ENCODE measurements around the gene PDE10A. TPM values are rescaled to one million over a fixed set of nuclear protein-coding genes. Genes with fewer than 3 reads are reported as not detected.

The PDE10A gene
- total RNA-seq: under 0.01 TPM in 2 replicates

GRCh38 chr6:165662749-165663376, at the start of gene PDE10A:
Gene PDE10A (minus strand): TSS chr6:165663241. CDS start chr6:165662811, 430 bp downstream.

GRCh38 chr6:165308926-165309731, 353.9 kb downstream of the PDE10A start, which contains the start of gene C6orf118:
Gene C6orf118 (minus strand): TSS chr6:165309605. CDS start chr6:165309586, 19 bp downstream.

